Stimulated activated CD8-positive, alpha-beta memory T cell treated with anti-CD3 and anti-CD28 coated beads, Interleukin-4, amount 100 ng/mL, for 24 hours (primary cell): Measurements from ENCODE around the gene DIP2B.

Experiments
- DNase-seq: peaks from one replicate; pipeline ENCODE4 v3.0.0-alpha.2; 2020; ENCODE audit warnings: low read depth

DIP2B gene

GRCh38 chr12:50772470-50772869 lies 267.7 kb downstream of the DIP2B start:
- DNase-seq = no peak

- no peak for DNase-seq
Measured at GRCh38 chr12:50772877-50773276, 268.1 kb downstream of the DIP2B start.

- no peak for DNase-seq
Measured at GRCh38 chr12:50775251-50775650, 270.5 kb downstream of the DIP2B start.

GRCh38 chr12:50776749-50777728 lies 272.3 kb downstream of the DIP2B start:
- DNase-seq = no peak

GRCh38 chr12:50778663-50779590 lies 274.1 kb downstream of the DIP2B start:
- no peak for DNase-seq

- DNase-seq = no peak
Measured at GRCh38 chr12:50780013-50780412, 275.2 kb downstream of the DIP2B start.

GRCh38 chr12:50784501-50784900 lies 279.7 kb downstream of the DIP2B start:
- DNase-seq = no peak

- no peak for DNase-seq
Measured at GRCh38 chr12:50785406-50786001, 280.7 kb downstream of the DIP2B start.

- DNase-seq = no peak
Measured at GRCh38 chr12:50786498-50787231, 281.9 kb downstream of the DIP2B start.

- no peak for DNase-seq
Measured at GRCh38 chr12:50787618-50788017, 282.8 kb downstream of the DIP2B start.

GRCh38 chr12:50788561-50788960 lies 283.8 kb downstream of the DIP2B start:
- no peak for DNase-seq

- no peak for DNase-seq
Measured at GRCh38 chr12:50790081-50790480, 285.3 kb downstream of the DIP2B start.
